GM18873 (cell line): ENCODE measurements around the gene CEL.
"Not testable (repeated sequence)": the region's sequence is repeated elsewhere in the genome, so short reads cannot be mapped to it uniquely, and the experiment has no call there.

Source experiments
- ATAC-seq: cut with Tn5 transposase; IDR thresholded peaks from one replicate; pipeline ENCODE4 v1.9.1; 2021; ENCODE audit warnings: mild to moderate bottlenecking, moderate library complexity, moderate number of reproducible peaks; ENCODE audit not compliant: unreplicated experiment, low FRiP score

The CEL gene

DNA sequence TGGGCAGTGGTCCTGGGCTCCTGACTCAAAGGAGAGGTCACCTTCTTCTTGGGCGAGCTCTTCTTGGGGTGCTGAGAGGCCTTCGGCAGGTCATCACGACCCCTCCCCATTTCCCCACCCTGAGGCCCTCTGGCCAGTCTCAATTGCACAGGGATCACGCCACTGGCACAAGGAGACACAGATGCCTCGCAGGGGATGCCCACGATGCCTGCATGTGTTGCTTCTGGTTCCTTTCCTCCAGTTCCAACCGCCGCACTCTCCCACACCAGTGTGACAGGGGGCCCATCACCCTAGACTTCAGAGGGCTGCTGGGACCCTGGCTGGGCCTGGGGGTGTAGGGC lies 1.3 kb downstream of the CEL start:
- ATAC-seq = no peak

DNA sequence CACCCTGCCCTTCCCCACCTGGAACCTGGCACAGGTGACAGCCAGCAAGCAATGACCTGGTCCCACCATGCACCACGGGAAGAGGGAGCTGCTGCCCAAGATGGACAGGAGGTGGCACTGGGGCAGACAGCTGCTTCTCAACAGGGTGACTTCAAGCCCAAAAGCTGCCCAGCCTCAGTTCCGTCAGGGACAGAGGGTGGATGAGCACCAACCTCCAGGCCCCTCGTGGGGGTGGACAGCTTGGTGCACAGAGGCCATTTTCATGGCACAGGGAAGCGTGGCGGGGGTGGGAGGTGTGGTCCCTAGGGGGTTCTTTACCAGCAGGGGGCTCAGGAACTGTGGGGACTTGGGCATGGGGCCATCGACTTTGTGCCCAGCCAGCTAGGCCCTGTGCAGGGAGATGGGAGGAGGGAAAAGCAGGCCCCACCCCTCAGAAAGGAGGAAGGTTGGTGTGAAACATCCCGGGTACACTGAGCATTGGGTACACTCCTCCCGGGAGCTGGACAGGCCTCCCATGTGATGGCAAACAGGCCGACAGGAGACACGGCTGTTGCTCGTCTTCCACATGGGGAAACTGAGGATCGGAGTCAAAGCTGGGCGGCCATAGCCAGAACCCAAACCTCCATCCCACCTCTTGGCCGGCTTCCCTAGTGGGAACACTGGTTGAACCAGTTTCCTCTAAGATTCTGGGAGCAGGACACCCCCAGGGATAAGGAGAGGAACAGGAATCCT lies 1.9 kb downstream of the CEL start:
- no peak for ATAC-seq

DNA sequence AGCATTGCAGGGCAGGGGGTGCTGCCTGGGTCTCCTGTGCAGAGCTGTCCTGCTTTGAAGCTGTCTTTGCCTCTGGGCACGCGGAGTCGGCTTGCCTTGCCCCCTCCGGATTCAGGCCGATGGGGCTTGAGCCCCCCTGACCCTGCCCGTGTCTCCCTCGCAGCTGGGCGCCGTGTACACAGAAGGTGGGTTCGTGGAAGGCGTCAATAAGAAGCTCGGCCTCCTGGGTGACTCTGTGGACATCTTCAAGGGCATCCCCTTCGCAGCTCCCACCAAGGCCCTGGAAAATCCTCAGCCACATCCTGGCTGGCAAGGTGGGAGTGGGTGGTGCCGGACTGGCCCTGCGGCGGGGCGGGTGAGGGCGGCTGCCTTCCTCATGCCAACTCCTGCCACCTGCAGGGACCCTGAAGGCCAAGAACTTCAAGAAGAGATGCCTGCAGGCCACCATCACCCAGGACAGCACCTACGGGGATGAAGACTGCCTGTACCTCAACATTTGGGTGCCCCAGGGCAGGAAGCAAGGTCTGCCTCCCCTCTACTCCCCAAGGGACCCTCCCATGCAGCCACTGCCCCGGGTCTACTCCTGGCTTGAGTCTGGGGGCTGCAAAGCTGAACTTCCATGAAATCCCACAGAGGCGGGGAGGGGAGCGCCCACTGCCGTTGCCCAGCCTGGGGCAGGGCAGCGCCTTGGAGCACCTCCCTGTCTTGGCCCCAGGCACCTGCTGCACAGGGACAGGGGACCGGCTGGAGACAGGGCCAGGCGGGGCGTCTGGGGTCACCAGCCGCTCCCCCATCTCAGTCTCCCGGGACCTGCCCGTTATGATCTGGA lies 2.7 kb downstream of the CEL start:
- no peak for ATAC-seq

DNA sequence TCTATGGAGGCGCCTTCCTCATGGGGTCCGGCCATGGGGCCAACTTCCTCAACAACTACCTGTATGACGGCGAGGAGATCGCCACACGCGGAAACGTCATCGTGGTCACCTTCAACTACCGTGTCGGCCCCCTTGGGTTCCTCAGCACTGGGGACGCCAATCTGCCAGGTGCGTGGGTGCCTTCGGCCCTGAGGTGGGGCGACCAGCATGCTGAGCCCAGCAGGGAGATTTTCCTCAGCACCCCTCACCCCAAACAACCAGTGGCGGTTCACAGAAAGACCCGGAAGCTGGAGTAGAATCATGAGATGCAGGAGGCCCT lies 3.2 kb downstream of the CEL start:
- no peak for ATAC-seq

DNA sequence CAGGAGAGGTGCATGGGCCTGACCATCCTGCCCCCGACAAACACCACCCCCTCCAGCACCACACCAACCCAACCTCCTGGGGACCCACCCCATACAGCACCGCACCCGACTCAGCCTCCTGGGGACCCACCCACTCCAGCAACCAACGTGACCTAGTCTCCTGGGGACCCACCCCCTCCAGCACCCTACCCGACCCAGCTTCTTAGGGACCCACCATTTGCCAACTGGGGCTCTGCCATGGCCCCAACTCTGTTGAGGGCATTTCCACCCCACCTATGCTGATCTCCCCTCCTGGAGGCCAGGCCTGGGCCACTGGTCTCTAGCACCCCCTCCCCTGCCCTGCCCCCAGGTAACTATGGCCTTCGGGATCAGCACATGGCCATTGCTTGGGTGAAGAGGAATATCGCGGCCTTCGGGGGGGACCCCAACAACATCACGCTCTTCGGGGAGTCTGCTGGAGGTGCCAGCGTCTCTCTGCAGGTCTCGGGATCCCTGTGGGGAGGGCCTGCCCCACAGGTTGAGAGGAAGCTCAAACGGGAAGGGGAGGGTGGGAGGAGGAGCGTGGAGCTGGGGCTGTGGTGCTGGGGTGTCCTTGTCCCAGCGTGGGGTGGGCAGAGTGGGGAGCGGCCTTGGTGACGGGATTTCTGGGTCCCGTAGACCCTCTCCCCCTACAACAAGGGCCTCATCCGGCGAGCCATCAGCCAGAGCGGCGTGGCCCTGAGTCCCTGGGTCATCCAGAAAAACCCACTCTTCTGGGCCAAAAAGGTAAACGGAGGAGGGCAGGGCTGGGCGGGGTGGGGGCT lies 4.6 kb downstream of the CEL start:
- ATAC-seq = no peak

DNA sequence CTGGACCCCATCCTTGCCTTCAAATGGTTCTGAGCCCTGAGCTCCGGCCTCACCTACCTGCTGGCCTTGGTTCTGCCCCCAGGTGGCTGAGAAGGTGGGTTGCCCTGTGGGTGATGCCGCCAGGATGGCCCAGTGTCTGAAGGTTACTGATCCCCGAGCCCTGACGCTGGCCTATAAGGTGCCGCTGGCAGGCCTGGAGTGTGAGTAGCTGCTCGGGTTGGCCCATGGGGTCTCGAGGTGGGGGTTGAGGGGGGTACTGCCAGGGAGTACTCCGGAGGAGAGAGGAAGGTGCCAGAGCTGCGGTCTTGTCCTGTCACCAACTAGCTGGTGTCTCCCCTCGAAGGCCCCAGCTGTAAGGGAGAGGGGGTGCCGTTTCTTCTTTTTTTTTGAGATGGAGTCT lies 5.2 kb downstream of the CEL start:
- no peak for ATAC-seq

DNA sequence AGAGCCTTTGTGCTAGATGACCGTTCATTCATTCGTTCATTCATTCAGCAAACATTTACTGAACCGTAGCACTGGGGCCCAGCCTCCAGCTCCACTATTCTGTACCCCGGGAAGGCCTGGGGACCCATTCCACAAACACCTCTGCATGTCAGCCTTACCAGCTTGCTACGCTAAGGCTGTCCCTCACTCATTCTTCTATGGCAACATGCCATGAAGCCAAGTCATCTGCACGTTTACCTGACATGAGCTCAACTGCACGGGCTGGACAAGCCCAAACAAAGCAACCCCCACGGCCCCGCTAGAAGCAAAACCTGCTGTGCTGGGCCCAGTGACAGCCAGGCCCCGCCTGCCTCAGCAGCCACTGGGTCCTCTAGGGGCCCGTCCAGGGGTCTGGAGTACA lies 6.0 kb downstream of the CEL start:
- ATAC-seq = no peak

DNA sequence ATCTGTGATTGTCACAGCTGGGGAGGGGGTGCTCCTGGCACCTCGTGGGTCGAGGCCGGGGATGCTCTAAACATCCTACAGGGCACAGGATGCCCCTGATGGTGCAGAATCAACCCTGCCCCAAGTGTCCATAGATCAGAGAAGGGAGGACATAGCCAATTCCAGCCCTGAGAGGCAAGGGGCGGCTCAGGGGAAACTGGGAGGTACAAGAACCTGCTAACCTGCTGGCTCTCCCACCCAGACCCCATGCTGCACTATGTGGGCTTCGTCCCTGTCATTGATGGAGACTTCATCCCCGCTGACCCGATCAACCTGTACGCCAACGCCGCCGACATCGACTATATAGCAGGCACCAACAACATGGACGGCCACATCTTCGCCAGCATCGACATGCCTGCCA lies 6.7 kb downstream of the CEL start:
- not testable (repeated sequence) for ATAC-seq

DNA sequence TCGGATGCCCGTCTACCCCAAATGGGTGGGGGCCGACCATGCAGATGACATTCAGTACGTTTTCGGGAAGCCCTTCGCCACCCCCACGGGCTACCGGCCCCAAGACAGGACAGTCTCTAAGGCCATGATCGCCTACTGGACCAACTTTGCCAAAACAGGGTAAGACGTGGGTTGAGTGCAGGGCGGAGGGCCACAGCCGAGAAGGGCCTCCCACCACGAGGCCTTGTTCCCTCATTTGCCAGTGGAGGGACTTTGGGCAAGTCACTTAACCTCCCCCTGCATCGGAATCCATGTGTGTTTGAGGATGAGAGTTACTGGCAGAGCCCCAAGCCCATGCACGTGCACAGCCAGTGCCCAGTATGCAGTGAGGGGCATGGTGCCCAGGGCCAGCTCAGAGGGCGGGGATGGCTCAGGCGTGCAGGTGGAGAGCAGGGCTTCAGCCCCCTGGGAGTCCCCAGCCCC lies 8.8 kb downstream of the CEL start:
- not testable (repeated sequence) for ATAC-seq

DNA sequence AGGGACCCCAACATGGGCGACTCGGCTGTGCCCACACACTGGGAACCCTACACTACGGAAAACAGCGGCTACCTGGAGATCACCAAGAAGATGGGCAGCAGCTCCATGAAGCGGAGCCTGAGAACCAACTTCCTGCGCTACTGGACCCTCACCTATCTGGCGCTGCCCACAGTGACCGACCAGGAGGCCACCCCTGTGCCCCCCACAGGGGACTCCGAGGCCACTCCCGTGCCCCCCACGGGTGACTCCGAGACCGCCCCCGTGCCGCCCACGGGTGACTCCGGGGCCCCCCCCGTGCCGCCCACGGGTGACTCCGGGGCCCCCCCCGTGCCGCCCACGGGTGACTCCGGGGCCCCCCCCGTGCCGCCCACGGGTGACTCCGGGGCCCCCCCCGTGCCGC lies 9.2 kb downstream of the CEL start:
- ATAC-seq = not testable (repeated sequence)

DNA sequence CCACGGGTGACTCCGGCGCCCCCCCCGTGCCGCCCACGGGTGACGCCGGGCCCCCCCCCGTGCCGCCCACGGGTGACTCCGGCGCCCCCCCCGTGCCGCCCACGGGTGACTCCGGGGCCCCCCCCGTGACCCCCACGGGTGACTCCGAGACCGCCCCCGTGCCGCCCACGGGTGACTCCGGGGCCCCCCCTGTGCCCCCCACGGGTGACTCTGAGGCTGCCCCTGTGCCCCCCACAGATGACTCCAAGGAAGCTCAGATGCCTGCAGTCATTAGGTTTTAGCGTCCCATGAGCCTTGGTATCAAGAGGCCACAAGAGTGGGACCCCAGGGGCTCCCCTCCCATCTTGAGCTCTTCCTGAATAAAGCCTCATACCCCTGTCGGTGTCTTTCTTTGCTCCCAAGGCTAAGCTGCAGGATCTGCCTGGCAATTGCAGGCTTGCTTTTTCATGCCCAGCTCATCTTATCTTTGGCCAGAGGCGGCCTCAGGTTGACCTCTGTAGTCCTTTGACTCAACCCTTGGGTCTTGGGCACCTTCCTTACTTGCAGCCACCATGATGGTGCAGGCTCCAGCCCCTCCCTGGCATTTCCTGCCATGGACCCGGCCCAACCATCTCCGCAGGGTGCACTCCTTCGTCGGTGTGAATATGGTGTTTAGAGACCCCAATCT lies 9.8 kb downstream of the CEL start:
- ATAC-seq = no peak

DNA sequence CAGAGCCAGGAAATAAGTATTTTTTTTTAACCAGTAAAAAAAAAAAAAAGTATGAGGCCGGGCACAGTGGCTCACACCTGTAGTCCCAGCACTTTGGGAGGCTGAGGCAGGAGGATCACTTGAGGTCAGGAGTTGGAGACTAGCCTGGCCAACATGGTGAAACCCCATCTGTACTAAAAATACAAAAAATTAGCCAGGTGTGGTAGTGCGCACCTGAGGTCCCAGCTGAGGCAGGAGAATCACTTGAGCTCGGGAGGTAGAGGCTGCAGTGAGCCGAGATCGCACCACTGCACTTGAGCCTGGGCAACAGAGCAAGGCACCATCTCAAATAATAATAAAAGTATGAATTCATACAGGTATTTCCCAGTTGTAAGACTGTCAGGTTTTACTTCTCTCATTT lies 10.4 kb downstream of the CEL start:
- not testable (repeated sequence) for ATAC-seq

DNA sequence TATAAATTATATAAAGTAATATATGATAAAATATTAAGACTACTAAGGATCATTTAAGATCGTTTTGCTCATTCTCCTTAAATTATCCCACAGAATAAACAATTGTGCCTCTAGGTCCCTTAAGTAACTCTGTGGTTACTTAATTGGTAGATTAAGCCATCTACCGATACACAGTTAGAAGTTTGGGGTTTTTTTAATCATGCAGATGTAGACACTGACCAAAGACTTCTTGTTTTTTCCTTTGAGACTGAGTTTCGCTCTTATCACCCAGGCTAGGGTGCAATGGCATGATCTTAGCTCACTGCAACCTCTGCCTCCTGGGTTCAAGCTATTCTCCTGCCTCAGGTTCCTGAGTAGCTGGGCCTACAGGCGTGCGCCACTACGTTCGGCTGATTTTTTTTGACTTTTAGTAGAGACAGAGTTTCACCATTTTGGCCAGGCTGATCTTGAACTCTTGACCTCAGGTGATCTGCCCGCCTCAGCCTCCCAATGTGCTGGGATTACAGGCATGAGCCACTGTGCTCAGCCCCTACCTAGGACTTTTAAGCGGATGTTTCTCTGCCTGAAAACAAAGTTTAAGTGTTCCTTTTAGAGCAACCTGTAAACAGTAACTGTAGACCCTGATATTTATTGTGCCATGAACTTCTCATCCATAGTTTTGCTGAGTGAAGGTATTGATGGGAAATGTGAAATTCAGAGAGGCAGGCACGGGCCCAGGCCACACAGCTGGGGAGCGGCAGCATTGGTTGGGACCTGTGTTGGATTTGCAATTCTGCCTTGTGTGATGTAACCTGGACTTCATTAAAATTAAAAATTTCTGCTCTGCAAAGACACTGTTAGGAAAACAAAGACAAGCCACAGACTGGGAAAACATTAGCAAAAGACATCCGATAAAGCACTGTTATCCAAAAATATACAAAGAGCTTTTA lies 11.6 kb downstream of the CEL start:
- ATAC-seq = no peak

DNA sequence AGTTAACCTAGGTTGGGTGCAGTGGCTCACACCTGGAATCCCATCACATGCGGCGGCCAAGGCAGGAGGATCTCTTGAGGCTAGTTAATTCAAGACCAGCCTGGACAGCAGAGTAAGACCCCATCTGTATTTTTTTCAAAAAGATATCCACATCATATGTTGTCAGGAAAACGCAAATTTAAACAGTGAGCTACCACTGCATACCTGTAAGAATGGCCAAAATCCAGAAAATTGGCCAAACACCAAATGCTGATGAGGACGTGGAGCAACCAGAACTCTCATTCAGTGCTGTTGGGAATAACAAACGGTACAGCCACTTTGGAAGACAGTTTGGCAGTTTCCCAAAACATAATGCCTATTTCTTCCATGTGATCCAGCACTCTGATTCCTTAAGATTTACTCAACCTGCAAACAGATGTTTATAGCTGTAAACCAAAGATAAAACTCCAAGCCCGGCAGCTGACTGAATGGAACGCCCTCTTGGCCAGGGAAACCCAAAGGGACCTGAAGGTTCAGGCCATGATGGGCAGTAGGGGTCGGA lies 12.4 kb downstream of the CEL start:
- ATAC-seq = no peak

DNA sequence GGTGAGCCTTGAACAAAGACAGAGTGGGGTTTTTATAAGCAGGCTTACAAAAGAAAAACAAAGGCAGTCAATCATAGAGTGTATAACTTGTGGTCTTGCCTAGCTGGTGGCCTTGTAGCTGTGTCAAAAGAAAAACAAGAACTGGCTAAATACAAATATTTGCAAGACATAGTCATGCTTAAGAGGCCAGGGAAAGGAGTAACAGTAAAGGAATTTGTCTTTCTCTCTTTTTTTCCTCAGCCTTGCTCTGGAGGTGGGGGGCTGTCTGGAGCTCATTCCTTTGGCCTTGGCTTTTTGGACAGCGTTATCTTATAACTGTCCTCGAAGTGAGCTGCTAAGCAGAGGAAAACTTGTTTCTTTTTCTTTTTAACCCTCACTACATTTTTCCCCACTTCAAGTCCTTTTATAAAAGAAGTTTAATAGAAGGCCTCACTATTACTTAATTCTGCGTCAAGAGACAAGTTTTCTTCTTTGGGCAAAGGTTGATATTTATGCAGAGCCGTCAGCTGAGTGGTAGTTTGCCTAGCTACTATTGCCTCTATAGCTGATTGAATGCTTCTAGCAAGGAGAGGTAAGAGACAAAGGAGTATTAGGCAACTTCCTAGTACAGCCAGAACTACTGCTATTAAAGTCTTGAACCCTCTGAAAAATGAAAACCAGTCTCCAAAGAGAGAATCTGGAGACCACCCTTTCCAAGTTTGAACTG lies 14.3 kb downstream of the CEL start:
- no peak for ATAC-seq

DNA sequence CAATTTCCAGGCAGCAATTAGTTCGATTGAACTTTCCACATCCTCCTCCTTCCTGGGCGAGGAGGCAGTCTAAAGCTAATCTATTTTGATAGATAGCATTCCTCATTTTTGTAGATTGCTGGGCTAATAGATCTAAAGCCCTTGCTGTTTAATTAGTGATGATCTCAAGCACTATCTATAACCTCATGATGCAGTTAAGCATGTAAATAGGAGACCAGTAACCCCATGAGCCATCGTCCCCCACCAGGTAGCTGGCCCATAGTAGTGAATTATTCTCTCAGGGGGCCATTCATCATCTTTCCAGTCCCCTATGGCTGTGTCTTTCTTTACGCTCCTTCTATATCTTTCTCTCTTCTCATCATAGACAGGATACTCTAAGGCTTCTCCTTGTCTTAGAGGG lies 14.9 kb downstream of the CEL start:
- ATAC-seq = no peak

DNA sequence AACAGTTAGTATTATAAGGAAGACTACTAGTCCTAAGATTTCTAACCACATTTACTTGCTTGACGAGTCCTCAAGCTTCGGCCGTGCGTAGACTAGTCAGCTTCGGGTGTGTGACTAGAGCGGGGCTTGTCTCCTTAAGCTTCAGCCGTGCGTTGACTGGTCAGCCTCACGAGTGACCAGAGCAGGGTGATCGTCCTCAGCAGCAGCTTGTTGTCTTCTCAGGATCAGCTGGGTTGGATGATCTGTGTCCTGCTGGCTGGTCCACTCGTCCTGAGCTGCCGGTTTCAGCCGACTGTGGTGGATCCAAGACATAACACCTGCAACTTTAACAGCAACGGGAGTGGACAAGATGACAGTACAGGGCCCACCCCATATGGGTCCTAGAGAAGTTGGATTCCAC lies 16.7 kb downstream of the CEL start:
- no peak for ATAC-seq

DNA sequence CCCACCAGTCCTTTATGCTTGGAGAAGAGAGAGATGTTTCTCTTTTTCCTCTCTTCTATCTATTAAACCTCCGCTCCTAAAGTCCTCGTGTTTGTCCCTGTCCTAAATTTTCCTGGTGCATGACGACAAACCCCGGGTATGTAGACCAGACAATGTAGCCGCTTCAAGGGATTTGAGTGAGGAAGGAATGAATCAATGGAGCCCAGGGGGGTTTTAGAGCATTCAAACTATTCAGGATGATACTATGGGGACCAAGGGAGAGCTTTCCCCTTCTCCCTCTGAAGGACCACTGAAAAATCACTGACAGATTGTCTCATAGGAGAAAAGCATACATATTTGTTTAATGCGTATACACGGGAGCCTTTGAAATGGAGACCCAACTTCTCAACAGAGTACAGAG lies 18.4 kb downstream of the CEL start:
- ATAC-seq = no peak
